ENCODE results near the gene LRFN2.

Gene LRFN2

GRCh38 chr6:40477246-40478126 is 109.7 kb downstream of the LRFN2 start:
- TF ChIP-seq CTCF (IDR thresholded peaks at IDR 0.05; ENCODE audit: low read depth, low read length): no peak
- no peak for DNase-seq (ENCODE audit: low read depth, low spot score)
- in situ Hi-C loops (cut with HindIII; ENCODE audit: low sequenced_read_pairs): no loop called here
- H3K4me3 ChIP-seq (ENCODE audit: low read depth, low read length): no peak overlapping the region

GRCh38 chr6:40476673-40477072 is 110.5 kb downstream of the LRFN2 start:
- no peak for TF ChIP-seq CTCF (IDR thresholded peaks at IDR 0.05; ENCODE audit: low read depth, low read length)
- H3K4me3 ChIP-seq (ENCODE audit: low read depth, low read length): no peak overlapping the region
- no peak for DNase-seq (ENCODE audit: low read depth, low spot score)
- in situ Hi-C loops (cut with HindIII; ENCODE audit: low sequenced_read_pairs): no loop called here

GRCh38 chr6:40474937-40475336 is 112.2 kb downstream of the LRFN2 start:
- no peak for TF ChIP-seq CTCF (IDR thresholded peaks at IDR 0.05; ENCODE audit: low read depth, low read length)
- no peak for DNase-seq (ENCODE audit: low read depth, low spot score)
- in situ Hi-C loops (cut with HindIII; ENCODE audit: low sequenced_read_pairs): no loop called here
- H3K4me3 ChIP-seq (ENCODE audit: low read depth, low read length): no peak overlapping the region

GRCh38 chr6:40473026-40473425 is 114.1 kb downstream of the LRFN2 start:
- DNase-seq (ENCODE audit: low read depth, low spot score): no peak
- in situ Hi-C loops (cut with HindIII; ENCODE audit: low sequenced_read_pairs): no loop called here
- no peak overlapping the region for H3K4me3 ChIP-seq (ENCODE audit: low read depth, low read length)
- TF ChIP-seq CTCF (IDR thresholded peaks at IDR 0.05; ENCODE audit: low read depth, low read length): no peak

- in situ Hi-C loops (cut with HindIII; ENCODE audit: low sequenced_read_pairs): no loop called here
- TF ChIP-seq CTCF (IDR thresholded peaks at IDR 0.05; ENCODE audit: low read depth, low read length): no peak
- H3K4me3 ChIP-seq (ENCODE audit: low read depth, low read length): no peak overlapping the region
- no peak for DNase-seq (ENCODE audit: low read depth, low spot score)
These were observed 114.8 kb downstream of the LRFN2 start for GRCh38 chr6:40472353-40472752.

- in situ Hi-C loops (cut with HindIII; ENCODE audit: low sequenced_read_pairs): no loop called here
- no peak for DNase-seq (ENCODE audit: low read depth, low spot score)
- H3K4me3 ChIP-seq (ENCODE audit: low read depth, low read length): no peak overlapping the region
- TF ChIP-seq CTCF (IDR thresholded peaks at IDR 0.05; ENCODE audit: low read depth, low read length): no peak
These were observed 115.9 kb downstream of the LRFN2 start for GRCh38 chr6:40471243-40471642.

Measured in astrocyte of the spinal cord (primary cell).